ENCODE results near the gene XPO6.

XPO6 gene

DNA sequence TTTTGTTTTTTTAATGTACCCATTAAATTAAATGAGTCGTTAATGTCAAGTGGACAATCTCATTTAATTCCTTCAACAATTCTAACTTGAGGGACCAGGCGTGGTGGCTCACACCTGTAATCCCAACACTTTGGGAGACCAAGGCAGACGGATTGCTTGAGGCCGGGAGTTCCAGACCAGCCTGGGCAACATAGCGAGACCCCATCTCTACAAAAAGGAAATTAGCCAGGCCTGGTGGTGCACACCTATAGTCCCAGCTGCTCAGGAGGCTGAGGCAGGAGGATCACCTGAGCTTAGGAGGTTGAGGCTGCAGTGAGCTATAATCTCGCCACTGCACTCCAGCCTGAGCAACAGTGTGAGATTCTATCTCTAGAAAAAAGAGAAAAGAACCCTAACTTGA is 127.6 kb downstream of the XPO6 start:
- 95% methylated on average over 5 of the region's 6 CpGs for WGBS (ENCODE audit: insufficient coverage)

GRCh38 chr16:28082624-28083023 is 129.1 kb downstream of the XPO6 start:
- Histone ChIP-seq H3K27me3 (replicated peaks in 2 of 5; ENCODE audit: control insufficient read depth in 4 of 5, insufficient read depth in 5 of 5, low read length in 4 of 5) (no peaks in the 10 kb centered on the region), H3K4me3 (ENCODE audit: control insufficient read depth in 1 of 7, extremely low read depth in 1 of 7, insufficient read depth in 4 of 7, low read depth in 2 of 7, low read length in 6 of 7) (no peak overlapping the region), H3K9me3 (ENCODE audit: control extremely low read depth in 1 of 5, control insufficient read depth in 4 of 5, insufficient read depth in 2 of 5, low read depth in 1 of 5, low read length in 4 of 5) (no peaks in the 10 kb centered on the region), H3K27ac (ENCODE audit: insufficient read depth in 1 of 2, low read depth in 1 of 2, low read length in 2 of 2, poor library complexity in 1 of 2, severe bottlenecking in 2 of 2) (no peak overlapping the region), H3K4me1 (ENCODE audit: control extremely low read depth in 1 of 4, control insufficient read depth in 4 of 4, insufficient read depth in 4 of 4, low read length in 3 of 4) (no peaks in the 10 kb centered on the region), H3K36me3 (ENCODE audit: control insufficient read depth in 4 of 4, insufficient read depth in 4 of 4, low read length in 3 of 4) (no peaks in the 10 kb centered on the region)
- DNase-seq: no peak
- CTCF ChIA-PET: no interaction called here
- 97% methylated on average over 13 of the region's 13 CpGs for WGBS (ENCODE audit: insufficient coverage)
- POLR2A ChIA-PET: interaction anchor here (0.6 kb wide), 1 partner anchor 319 kb away, joined by 3 read pairs; no protein-coding TSS in a partner anchor

More for the DNA sequence above, 127.6 kb downstream of the XPO6 start:
- Histone ChIP-seq H3K4me1 (ENCODE audit: control extremely low read depth in 1 of 4, control insufficient read depth in 4 of 4, insufficient read depth in 4 of 4, low read length in 3 of 4) (no peaks in the 10 kb centered on the region), H3K27ac (ENCODE audit: insufficient read depth in 1 of 2, low read depth in 1 of 2, low read length in 2 of 2, poor library complexity in 1 of 2, severe bottlenecking in 2 of 2) (no peak overlapping the region), H3K36me3 (ENCODE audit: control insufficient read depth in 4 of 4, insufficient read depth in 4 of 4, low read length in 3 of 4) (no peaks in the 10 kb centered on the region), H3K27me3 (replicated peaks in 2 of 5; ENCODE audit: control insufficient read depth in 4 of 5, insufficient read depth in 5 of 5, low read length in 4 of 5) (no peaks in the 10 kb centered on the region), H3K9me3 (ENCODE audit: control extremely low read depth in 1 of 5, control insufficient read depth in 4 of 5, insufficient read depth in 2 of 5, low read depth in 1 of 5, low read length in 4 of 5) (no peaks in the 10 kb centered on the region), H3K4me3 (ENCODE audit: control insufficient read depth in 1 of 7, extremely low read depth in 1 of 7, insufficient read depth in 4 of 7, low read depth in 2 of 7, low read length in 6 of 7) (no peak overlapping the region)
- ChIA-PET POLR2A (no interaction called here), CTCF (no interaction called here)
- DNase-seq: no peak

GRCh38 chr16:28081391-28081968 is 130.3 kb downstream of the XPO6 start:
- CTCF ChIA-PET: interaction anchor here (0.7 kb wide), 1 partner anchor 13 kb away, joined by 3 read pairs; no protein-coding TSS in a partner anchor
- Histone ChIP-seq H3K9me3 (ENCODE audit: control extremely low read depth in 1 of 5, control insufficient read depth in 4 of 5, insufficient read depth in 2 of 5, low read depth in 1 of 5, low read length in 4 of 5) (no peaks in the 10 kb centered on the region), H3K27me3 (replicated peaks in 2 of 5; ENCODE audit: control insufficient read depth in 4 of 5, insufficient read depth in 5 of 5, low read length in 4 of 5) (no peaks in the 10 kb centered on the region), H3K4me3 (ENCODE audit: control insufficient read depth in 1 of 7, extremely low read depth in 1 of 7, insufficient read depth in 4 of 7, low read depth in 2 of 7, low read length in 6 of 7) (no peak overlapping the region), H3K27ac (ENCODE audit: insufficient read depth in 1 of 2, low read depth in 1 of 2, low read length in 2 of 2, poor library complexity in 1 of 2, severe bottlenecking in 2 of 2) (no peak overlapping the region), H3K4me1 (ENCODE audit: control extremely low read depth in 1 of 4, control insufficient read depth in 4 of 4, insufficient read depth in 4 of 4, low read length in 3 of 4) (no peaks in the 10 kb centered on the region), H3K36me3 (ENCODE audit: control insufficient read depth in 4 of 4, insufficient read depth in 4 of 4, low read length in 3 of 4) (no peaks in the 10 kb centered on the region)
- 87% methylated on average over 8 of the region's 9 CpGs for WGBS (ENCODE audit: insufficient coverage)
- no peak for DNase-seq
- POLR2A ChIA-PET: no interaction called here

DNA sequence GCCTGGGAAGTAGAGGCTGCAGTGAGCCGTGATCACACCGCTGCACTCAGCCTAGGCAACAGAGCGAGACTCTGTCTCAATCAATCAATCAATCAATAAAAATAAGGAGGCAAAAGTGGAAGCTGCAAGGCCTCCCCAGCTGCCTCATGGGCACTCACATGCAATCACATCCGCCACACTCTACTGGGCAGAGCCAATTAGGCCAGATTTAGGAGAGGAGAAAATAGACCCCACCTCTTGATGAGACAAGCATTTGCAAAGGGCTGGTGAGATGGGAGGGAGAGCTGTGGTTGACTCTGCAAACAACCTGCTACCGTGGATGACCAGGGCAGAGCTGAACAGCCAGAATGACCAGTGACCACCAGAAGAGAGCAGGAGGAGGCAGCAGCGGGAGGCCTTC is 133.5 kb downstream of the XPO6 start:
- ChIA-PET CTCF (no interaction called here), POLR2A (interaction anchor here (0.7 kb wide), 1 partner anchor 135 kb away, joined by 3 read pairs; no protein-coding TSS in a partner anchor)
- WGBS (ENCODE audit: insufficient coverage): 95% methylated on average over 4 of the region's 6 CpGs
- H3K27me3 ChIP-seq (replicated peaks in 2 of 5; ENCODE audit: control insufficient read depth in 4 of 5, insufficient read depth in 5 of 5, low read length in 4 of 5): no peaks in the 10 kb centered on the region
- H3K4me3 ChIP-seq (ENCODE audit: control insufficient read depth in 1 of 7, extremely low read depth in 1 of 7, insufficient read depth in 4 of 7, low read depth in 2 of 7, low read length in 6 of 7): no peak overlapping the region
- DNase-seq: no peak
- H3K27ac ChIP-seq (ENCODE audit: insufficient read depth in 1 of 2, low read depth in 1 of 2, low read length in 2 of 2, poor library complexity in 1 of 2, severe bottlenecking in 2 of 2): no peak overlapping the region
- no peaks in the 10 kb centered on the region for H3K36me3 ChIP-seq (ENCODE audit: control insufficient read depth in 4 of 4, insufficient read depth in 4 of 4, low read length in 3 of 4)
- no peaks in the 10 kb centered on the region for H3K9me3 ChIP-seq (ENCODE audit: control extremely low read depth in 1 of 5, control insufficient read depth in 4 of 5, insufficient read depth in 2 of 5, low read depth in 1 of 5, low read length in 4 of 5)
- no peaks in the 10 kb centered on the region for H3K4me1 ChIP-seq (ENCODE audit: control extremely low read depth in 1 of 4, control insufficient read depth in 4 of 4, insufficient read depth in 4 of 4, low read length in 3 of 4)

DNA sequence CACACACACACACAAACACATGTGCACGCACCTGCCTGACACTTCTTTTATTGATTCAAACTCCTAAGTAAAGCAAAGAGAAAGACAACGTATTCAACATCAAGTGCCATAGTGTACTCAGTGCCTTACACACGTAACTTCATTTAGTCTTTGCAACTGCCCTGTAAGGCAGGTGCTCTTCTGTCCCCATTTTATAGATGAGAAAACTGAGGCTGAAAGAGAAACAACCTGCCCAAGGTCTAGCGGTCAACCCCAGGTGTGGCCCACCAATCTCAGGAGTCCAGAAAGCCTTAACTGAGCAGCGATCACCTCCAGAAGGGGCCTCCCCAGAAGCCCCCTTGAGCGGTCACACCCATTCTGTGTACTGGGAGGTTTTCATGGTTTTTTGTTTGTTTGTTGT is 137.9 kb downstream of the XPO6 start:
- H3K4me1 ChIP-seq (ENCODE audit: control extremely low read depth in 1 of 4, control insufficient read depth in 4 of 4, insufficient read depth in 4 of 4, low read length in 3 of 4): no peaks in the 10 kb centered on the region
- ChIA-PET CTCF (interaction anchor here (0.6 to 1.7 kb wide), 3 partner anchors 12 to 101 kb away, joined by 3 to 6 read pairs (median 3); no protein-coding TSS in a partner anchor), POLR2A (no interaction called here)
- WGBS (ENCODE audit: insufficient coverage): 94% methylated on average over 4 of the region's 6 CpGs
- no peak for DNase-seq
- H3K9me3 ChIP-seq (ENCODE audit: control extremely low read depth in 1 of 5, control insufficient read depth in 4 of 5, insufficient read depth in 2 of 5, low read depth in 1 of 5, low read length in 4 of 5): no peaks in the 10 kb centered on the region
- no peaks in the 10 kb centered on the region for H3K36me3 ChIP-seq (ENCODE audit: control insufficient read depth in 4 of 4, insufficient read depth in 4 of 4, low read length in 3 of 4)
- H3K4me3 ChIP-seq (ENCODE audit: control insufficient read depth in 1 of 7, extremely low read depth in 1 of 7, insufficient read depth in 4 of 7, low read depth in 2 of 7, low read length in 6 of 7): no peak overlapping the region
- H3K27ac ChIP-seq (ENCODE audit: insufficient read depth in 1 of 2, low read depth in 1 of 2, low read length in 2 of 2, poor library complexity in 1 of 2, severe bottlenecking in 2 of 2): no peak overlapping the region
- no peaks in the 10 kb centered on the region for H3K27me3 ChIP-seq (replicated peaks in 2 of 5; ENCODE audit: control insufficient read depth in 4 of 5, insufficient read depth in 5 of 5, low read length in 4 of 5)

DNA sequence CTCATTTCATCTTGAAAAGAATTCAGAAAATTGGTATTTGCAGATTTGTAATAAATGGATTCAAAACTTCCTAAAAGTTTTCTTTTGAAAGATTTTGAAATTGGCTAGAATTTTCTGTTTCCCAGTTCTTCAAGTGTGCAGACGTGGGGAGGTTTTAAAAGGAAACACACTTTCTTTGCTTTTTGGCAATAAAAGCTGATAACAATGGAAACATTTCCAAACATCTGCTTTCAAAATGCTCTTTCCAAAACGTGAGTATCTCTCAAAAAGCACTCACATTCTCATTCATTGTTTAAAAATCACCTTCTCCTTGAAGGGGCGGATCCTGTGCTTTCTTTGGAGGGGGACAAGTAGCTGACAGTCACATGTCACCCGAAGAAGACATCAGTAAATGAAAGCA is 139.7 kb downstream of the XPO6 start:
- Histone ChIP-seq H3K36me3 (ENCODE audit: control insufficient read depth in 4 of 4, insufficient read depth in 4 of 4, low read length in 3 of 4) (no peaks in the 10 kb centered on the region), H3K27ac (ENCODE audit: insufficient read depth in 1 of 2, low read depth in 1 of 2, low read length in 2 of 2, poor library complexity in 1 of 2, severe bottlenecking in 2 of 2) (no peak overlapping the region), H3K4me1 (ENCODE audit: control extremely low read depth in 1 of 4, control insufficient read depth in 4 of 4, insufficient read depth in 4 of 4, low read length in 3 of 4) (no peaks in the 10 kb centered on the region), H3K27me3 (replicated peaks in 2 of 5; ENCODE audit: control insufficient read depth in 4 of 5, insufficient read depth in 5 of 5, low read length in 4 of 5) (peaks cover 0 to 2% (median 0%) of the 10 kb centered on the region in 5 experiments), H3K9me3 (ENCODE audit: control extremely low read depth in 1 of 5, control insufficient read depth in 4 of 5, insufficient read depth in 2 of 5, low read depth in 1 of 5, low read length in 4 of 5) (no peaks in the 10 kb centered on the region), H3K4me3 (ENCODE audit: control insufficient read depth in 1 of 7, extremely low read depth in 1 of 7, insufficient read depth in 4 of 7, low read depth in 2 of 7, low read length in 6 of 7) (no peak overlapping the region)
- CTCF ChIA-PET: interaction anchor here (1.2 to 7.7 kb wide), 6 partner anchors 9 to 381 kb away, joined by 3 to 44 read pairs (median 4); no protein-coding TSS in a partner anchor
- POLR2A ChIA-PET: no interaction called here
- 44% methylated on average over 2 of the region's 4 CpGs for WGBS (ENCODE audit: insufficient coverage)
- no peak for DNase-seq

DNA sequence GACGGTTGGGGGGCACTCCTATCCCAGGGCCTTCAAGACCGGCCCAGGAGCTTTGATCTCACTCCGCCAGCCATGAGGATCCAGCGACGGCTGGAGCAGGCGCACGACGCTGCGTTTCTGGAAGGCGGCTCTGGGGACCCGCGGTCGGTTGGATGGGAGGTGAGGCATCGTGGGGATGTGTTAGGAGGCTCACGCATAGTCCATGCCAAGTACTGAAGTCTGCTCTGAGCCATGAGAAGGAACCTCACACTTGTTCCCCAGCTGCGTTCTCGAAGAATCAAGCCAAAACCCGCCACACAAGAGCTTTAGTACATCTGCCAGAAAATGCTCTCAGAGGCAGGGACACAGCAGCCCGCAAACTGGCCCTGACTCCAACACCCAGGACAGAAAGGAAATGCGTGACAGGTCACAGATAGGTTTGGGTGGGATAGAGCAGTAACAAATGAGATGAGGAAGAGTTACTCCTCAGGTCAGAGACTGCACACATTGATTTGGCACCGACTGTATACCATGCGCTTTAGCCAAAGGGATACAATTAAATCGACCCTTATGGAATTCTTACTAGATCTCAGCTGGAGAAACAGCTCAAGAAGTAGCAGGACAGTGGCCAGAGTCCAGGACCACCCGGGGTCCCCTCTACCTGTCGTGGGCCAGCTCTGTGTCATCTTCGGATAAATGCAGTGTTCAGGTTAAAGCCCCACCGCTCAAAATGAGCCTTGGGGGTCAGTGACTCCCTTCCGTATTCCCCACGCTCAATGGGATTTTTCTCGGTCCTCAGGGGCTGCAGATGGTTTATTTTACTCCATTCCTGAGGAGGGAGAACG is 141.6 kb downstream of the XPO6 start:
- 81% methylated on average over 28 of the region's 31 CpGs for WGBS (ENCODE audit: insufficient coverage)
- ChIA-PET POLR2A (no interaction called here), CTCF (interaction anchor here (0.7 to 7.7 kb wide), 14 partner anchors 8 to 430 kb away, joined by 3 to 44 read pairs (median 4); no protein-coding TSS in a partner anchor)
- Histone ChIP-seq H3K4me3 (ENCODE audit: control insufficient read depth in 1 of 7, extremely low read depth in 1 of 7, insufficient read depth in 4 of 7, low read depth in 2 of 7, low read length in 6 of 7) (no peak overlapping the region), H3K4me1 (ENCODE audit: control extremely low read depth in 1 of 4, control insufficient read depth in 4 of 4, insufficient read depth in 4 of 4, low read length in 3 of 4) (no peaks in the 10 kb centered on the region), H3K27me3 (replicated peaks in 2 of 5; ENCODE audit: control insufficient read depth in 4 of 5, insufficient read depth in 5 of 5, low read length in 4 of 5) (peaks cover 0 to 15% (median 8%) of the 10 kb centered on the region in 5 experiments), H3K9me3 (ENCODE audit: control extremely low read depth in 1 of 5, control insufficient read depth in 4 of 5, insufficient read depth in 2 of 5, low read depth in 1 of 5, low read length in 4 of 5) (no peaks in the 10 kb centered on the region), H3K36me3 (ENCODE audit: control insufficient read depth in 4 of 4, insufficient read depth in 4 of 4, low read length in 3 of 4) (no peaks in the 10 kb centered on the region), H3K27ac (ENCODE audit: insufficient read depth in 1 of 2, low read depth in 1 of 2, low read length in 2 of 2, poor library complexity in 1 of 2, severe bottlenecking in 2 of 2) (no peak overlapping the region)
- DNase-seq: no peak
